ENCODE results near the gene NDUFAF8. TPM values are rescaled to one million over a fixed set of nuclear protein-coding genes. Genes with fewer than 3 reads are reported as not detected.

The NDUFAF8 gene
- polyA plus RNA-seq, 2 of the 4 experiments (the other 2 are of a cell fraction): 179 to 308 TPM

DNA sequence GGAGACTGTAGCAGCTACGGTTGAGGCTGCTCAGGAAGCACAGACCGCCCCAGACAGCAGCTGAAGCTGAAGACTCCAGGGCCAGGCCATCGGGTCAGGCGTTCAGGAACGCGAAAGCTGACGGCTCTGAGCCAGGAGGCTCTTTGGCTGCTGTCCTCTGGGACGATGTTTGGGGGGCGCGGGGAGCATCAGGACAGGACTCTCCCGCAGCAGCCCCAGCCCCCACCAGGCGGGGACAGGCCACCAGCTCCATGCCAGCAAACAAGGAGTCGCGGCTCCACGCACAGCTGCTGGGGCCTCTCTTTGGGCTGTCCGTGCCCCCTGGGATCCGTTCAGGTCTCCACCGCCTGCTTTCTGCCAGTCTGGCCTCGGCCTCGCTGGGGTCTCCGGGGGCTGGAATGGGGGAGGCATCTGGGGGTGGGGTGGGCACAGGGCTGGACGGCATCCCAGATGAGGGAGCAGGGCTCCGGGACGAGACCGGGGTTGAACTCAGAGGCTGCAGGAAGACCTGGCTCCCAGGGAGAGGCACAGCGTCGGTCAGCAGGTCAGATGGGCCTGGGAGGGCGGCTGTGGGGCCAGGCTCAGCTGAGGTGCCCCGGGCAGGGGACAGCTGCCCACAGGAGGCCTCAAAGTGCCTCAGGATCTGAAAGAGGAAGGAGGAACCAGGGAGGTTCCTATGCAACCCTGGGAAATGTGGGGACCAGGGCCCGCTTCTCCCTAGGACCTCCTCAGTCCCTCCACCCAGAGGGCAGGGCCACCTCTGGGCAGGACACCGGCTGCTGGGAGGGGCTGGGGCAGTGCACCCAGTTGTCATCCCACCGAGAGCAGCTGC lies 10.1 kb upstream of the NDUFAF8 start:
- ATAC-seq: no peak
- FAIRE-seq: no peak
- ChIA-PET CTCF (interaction anchor here (0.6 to 13.0 kb wide), 13 partner anchors 9 to 1724 kb away, joined by 3 to 153 read pairs (median 4); partner anchors contain the start of genes NDUFAF8 and TEPSIN), POLR2A (no interaction called here)
- Histone ChIP-seq H3K4me2 (no peak overlapping the region), H3K4me3 (no peak overlapping the region), H3K4me1 (no peaks in the 10 kb centered on the region), H3K9me3 (peaks cover 8% of the 10 kb centered on the region; the same call in 2 of the 3 replicates), H3K27ac (no peak overlapping the region)
- no peak for DNase-seq (ENCODE audit: low read depth in 1 of 2, low spot score in 1 of 2)
- 91% methylated on average over 28 of the region's 32 CpGs for WGBS (ENCODE audit: missing lambda C conversion rate)
- TF ChIP-seq JUNB (IDR thresholded peaks at IDR 0.05) (no peak), ZNF302 (CRISPR knock-in tag; IDR thresholded peaks at IDR 0.05) (no peak), SREBF2 (IDR thresholded peaks at IDR 0.05) (no peak), RCOR1 (IDR thresholded peaks at IDR 0.05; ENCODE audit: low read depth, low read length) (no peak), CHD2 (IDR thresholded peaks at IDR 0.05; ENCODE audit: low read length, partially characterized antibody) (no peak), TP53 (CRISPR knock-in tag; IDR thresholded peaks at IDR 0.05) (no peak), SMC3 (IDR thresholded peaks at IDR 0.05) (no peak), HDAC2 (IDR thresholded peaks at IDR 0.05) (no peak), RFX5 (IDR thresholded peaks at IDR 0.05) (no peak), MAZ (IDR thresholded peaks at IDR 0.05; ENCODE audit: borderline replicate concordance, low read depth, low read length) (no peak), HOXA7 (CRISPR knock-in tag; IDR thresholded peaks at IDR 0.05) (no peak), MAFK (IDR thresholded peaks at IDR 0.05; ENCODE audit: partially characterized antibody) (no peak), ELK1 (IDR thresholded peaks at IDR 0.05; ENCODE audit: low read depth, low read length) (no peak), ESRRA (IDR thresholded peaks at IDR 0.05; ENCODE audit: borderline replicate concordance, low read length) (no peak), CBX8 (IDR thresholded peaks at IDR 0.05) (no peak), RNF2 (IDR thresholded peaks at IDR 0.05; ENCODE audit: borderline replicate concordance, low read depth) (no peak), KDM5A (IDR thresholded peaks at IDR 0.05) (no peak), RARB (CRISPR knock-in tag; IDR thresholded peaks at IDR 0.05) (no peak)
- TF ChIP-seq, protein P1, sequence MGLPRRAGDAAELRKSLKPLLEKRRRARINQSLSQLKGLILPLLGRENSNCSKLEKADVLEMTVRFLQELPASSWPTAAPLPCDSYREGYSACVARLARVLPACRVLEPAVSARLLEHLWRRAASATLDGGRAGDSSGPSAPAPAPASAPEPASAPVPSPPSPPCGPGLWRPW (IDR thresholded peaks at IDR 0.05): no peak

DNA sequence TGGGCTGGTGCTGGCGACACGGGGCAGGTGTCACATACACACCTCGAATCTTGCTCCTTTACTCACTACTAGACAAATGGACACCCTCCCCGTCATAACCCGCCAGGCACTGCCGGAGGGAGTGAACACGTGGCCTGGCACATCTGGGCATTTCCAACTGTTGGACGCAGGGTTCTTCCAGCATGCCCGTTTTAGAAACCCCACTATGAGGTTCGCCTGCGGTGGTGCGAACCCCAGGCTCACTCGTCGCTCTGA lies 9.5 kb upstream of the NDUFAF8 start:
- FAIRE-seq (no peak), ATAC-seq (no peak), DNase-seq (ENCODE audit: low read depth in 1 of 2, low spot score in 1 of 2) (no peak)
- TF ChIP-seq KDM5A (IDR thresholded peaks at IDR 0.05): no peak
- no peak for TF ChIP-seq ZFP36 (IDR thresholded peaks at IDR 0.05; ENCODE audit: borderline replicate concordance, partially characterized antibody)
- TF ChIP-seq HEYL (CRISPR knock-in tag; IDR thresholded peaks at IDR 0.05): no peak
- no peak for TF ChIP-seq GATA3 (IDR thresholded peaks at IDR 0.05; ENCODE audit: borderline replicate concordance)
- TF ChIP-seq HDAC2 (IDR thresholded peaks at IDR 0.05): no peak
- Histone ChIP-seq H3K4me2 (no peak overlapping the region), H3K4me1 (no peaks in the 10 kb centered on the region), H3K27ac (no peak overlapping the region), H3K9me3 (peaks cover 8% of the 10 kb centered on the region; the same call in 2 of the 3 replicates), H3K4me3 (no peak overlapping the region)
- 87% methylated on average over 12 of the region's 14 CpGs for WGBS (ENCODE audit: missing lambda C conversion rate)
- CTCF ChIA-PET: interaction anchor here (0.9 to 13.0 kb wide), 17 partner anchors 10 to 255 kb away, joined by 3 to 153 read pairs (median 4); partner anchors contain the start of genes NDUFAF8 and TEPSIN
- POLR2A ChIA-PET: no interaction called here

- H3K4me2 ChIP-seq: no peak overlapping the region
- DNase-seq (ENCODE audit: low read depth in 1 of 2, low spot score in 1 of 2): peak; percentile 56 to 79
- ChIA-PET POLR2A (no interaction called here), CTCF (interaction anchor here (0.6 to 13.0 kb wide), 26 partner anchors 9 to 254 kb away, joined by 3 to 153 read pairs (median 4); partner anchors contain the start of genes NDUFAF8 and TEPSIN)
- no peak overlapping the region for H3K27ac ChIP-seq
- 74% methylated on average over 26 of the region's 26 CpGs for WGBS (ENCODE audit: missing lambda C conversion rate)
- no peak for FAIRE-seq
- H3K9me3 ChIP-seq: peaks cover 8% of the 10 kb centered on the region; the same call in 2 of the 3 replicates
- H3K4me1 ChIP-seq: no peaks in the 10 kb centered on the region
- ATAC-seq: peak; percentile 44 to 81; a peak in 5 of 6 replicates
- H3K4me3 ChIP-seq: no peak overlapping the region
- TF ChIP-seq ELK1 (IDR thresholded peaks at IDR 0.05; ENCODE audit: low read depth, low read length) (no peak), RCOR1 (IDR thresholded peaks at IDR 0.05; ENCODE audit: low read depth, low read length) (no peak), ZFP36 (IDR thresholded peaks at IDR 0.05; ENCODE audit: borderline replicate concordance, partially characterized antibody) (peak; percentile 89), HOXA7 (CRISPR knock-in tag; IDR thresholded peaks at IDR 0.05) (no peak), ESRRA (IDR thresholded peaks at IDR 0.05; ENCODE audit: borderline replicate concordance, low read length) (no peak), HDAC2 (IDR thresholded peaks at IDR 0.05) (no peak), CEBPB (IDR thresholded peaks at IDR 0.05) (no peak), POLR2A (IDR thresholded peaks at IDR 0.05; ENCODE audit: low read length) (no peak), RNF2 (IDR thresholded peaks at IDR 0.05; ENCODE audit: borderline replicate concordance, low read depth) (no peak), EHF (CRISPR knock-in tag; IDR thresholded peaks at IDR 0.05) (no peak), TFCP2L1 (CRISPR knock-in tag; IDR thresholded peaks at IDR 0.05) (no peak), RARB (CRISPR knock-in tag; IDR thresholded peaks at IDR 0.05) (no peak), RAD21 (conservative IDR thresholded peaks at IDR 0.05 in 1 of 2, IDR thresholded peaks at IDR 0.05 in 1 of 2) (peak; percentile 34 to 60; a peak in 2 of 5 replicates), FOSB (CRISPR knock-in tag; IDR thresholded peaks at IDR 0.05) (no peak), SMC3 (IDR thresholded peaks at IDR 0.05) (peak; percentile 30; the same call in 2 of the 3 replicates), MAX (IDR thresholded peaks at IDR 0.05) (no peak), JUNB (IDR thresholded peaks at IDR 0.05) (no peak), HOXB13 (CRISPR knock-in tag; IDR thresholded peaks at IDR 0.05; ENCODE audit: low read depth) (no peak)
Measured at GRCh38 chr17:81230043-81230820, 8.9 kb upstream of the NDUFAF8 start.
